Gastrocnemius medialis (tissue), 4 donors: Measurements from ENCODE around the gene NKAPL.

Source experiments
- CTCF ChIP-seq, 5 experiments: fragments of 450-650 bp in 3 of 5; fragments of 200-600 bp in 2 of 5; sonication (generic) in 2 of 5; IDR thresholded peaks in 4 of 5; conservative IDR thresholded peaks in 1 of 5; 1 replicate in 4 of 5; 2 replicates in 1 of 5; pipeline ENCODE4 v1.5.1; 2016 to 2019; ENCODE audit warnings: antibody characterized with exemption in 5 of 5, mild to moderate bottlenecking in 3 of 5, moderate library complexity in 3 of 5
- POLR2A ChIP-seq, 2 donors: fragments of 450-650 bp; IDR thresholded peaks; one replicate each; pipeline ENCODE4 v1.6.1; 2017; ENCODE audit warnings: antibody characterized with exemption in 2 of 2, mild to moderate bottlenecking in 2 of 2, moderate library complexity in 2 of 2

DNA sequence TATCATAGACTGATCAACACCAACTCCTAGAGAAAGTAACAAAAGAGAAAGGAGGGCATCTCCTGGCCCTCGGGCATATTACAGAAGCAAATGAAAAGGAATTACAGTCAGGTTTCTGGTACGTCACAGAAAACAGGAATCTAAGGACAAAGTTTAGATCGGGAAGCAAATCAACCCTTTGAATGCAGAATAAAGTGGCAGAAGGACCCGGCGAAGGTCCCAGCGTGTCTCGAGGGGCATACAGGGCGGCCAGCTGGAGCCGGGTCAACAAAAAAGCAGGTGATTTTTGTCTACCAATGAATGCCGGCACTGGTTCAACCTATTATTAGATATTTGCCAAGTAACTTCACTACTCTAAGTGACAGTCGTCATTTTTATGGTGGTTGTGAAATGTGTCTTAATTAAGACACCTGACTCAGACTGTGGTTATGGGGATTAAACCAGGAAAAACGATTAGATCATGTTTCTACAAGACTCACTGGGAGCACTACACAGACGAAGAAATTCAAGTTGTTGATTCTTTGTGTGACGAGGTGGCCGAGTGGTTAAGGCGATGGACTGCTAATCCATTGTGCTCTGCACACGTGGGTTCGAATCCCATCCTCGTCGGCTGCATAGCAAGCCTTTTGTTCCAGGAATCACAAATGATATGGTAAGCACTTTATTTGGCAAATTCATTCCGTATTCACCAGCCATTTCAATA lies 46.4 kb upstream of the NKAPL start:
- no peak for TF ChIP-seq CTCF (IDR thresholded peaks at IDR 0.05 in 4 of 5, conservative IDR thresholded peaks at IDR 0.05 in 1 of 5)
- no peak for TF ChIP-seq POLR2A (IDR thresholded peaks at IDR 0.05)
